ENCODE results near the gene PPP1R10.

Gene PPP1R10

DNA sequence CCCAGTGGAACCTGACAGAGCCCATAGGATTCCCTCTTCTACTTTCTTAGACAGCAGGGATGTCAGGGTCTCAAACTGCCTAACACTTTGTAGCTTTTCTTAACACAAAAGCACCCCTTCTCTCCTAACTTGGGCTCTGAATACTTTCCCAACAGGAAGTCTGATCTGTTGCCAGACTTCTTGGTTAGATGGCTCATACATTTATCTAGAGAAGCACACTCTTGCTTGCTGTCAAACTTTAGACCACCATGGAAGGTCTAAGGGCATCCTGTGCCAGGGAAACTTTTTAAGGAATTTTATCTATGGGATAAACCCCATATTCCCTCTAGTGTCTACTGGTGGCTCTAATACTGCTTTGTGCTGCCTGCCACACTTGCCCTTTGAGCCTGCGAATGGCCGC lies 26.6 kb upstream of the PPP1R10 start:
- TF ChIP-seq, protein P1, sequence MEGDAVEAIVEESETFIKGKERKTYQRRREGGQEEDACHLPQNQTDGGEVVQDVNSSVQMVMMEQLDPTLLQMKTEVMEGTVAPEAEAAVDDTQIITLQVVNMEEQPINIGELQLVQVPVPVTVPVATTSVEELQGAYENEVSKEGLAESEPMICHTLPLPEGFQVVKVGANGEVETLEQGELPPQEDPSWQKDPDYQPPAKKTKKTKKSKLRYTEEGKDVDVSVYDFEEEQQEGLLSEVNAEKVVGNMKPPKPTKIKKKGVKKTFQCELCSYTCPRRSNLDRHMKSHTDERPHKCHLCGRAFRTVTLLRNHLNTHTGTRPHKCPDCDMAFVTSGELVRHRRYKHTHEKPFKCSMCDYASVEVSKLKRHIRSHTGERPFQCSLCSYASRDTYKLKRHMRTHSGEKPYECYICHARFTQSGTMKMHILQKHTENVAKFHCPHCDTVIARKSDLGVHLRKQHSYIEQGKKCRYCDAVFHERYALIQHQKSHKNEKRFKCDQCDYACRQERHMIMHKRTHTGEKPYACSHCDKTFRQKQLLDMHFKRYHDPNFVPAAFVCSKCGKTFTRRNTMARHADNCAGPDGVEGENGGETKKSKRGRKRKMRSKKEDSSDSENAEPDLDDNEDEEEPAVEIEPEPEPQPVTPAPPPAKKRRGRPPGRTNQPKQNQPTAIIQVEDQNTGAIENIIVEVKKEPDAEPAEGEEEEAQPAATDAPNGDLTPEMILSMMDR (IDR thresholded peaks at IDR 0.05; ENCODE audit: borderline replicate concordance, insufficient read depth, low read depth, low read length): no peak
- H3K4me3 ChIP-seq (ENCODE audit: low read depth, low read length): no peak overlapping the region

DNA sequence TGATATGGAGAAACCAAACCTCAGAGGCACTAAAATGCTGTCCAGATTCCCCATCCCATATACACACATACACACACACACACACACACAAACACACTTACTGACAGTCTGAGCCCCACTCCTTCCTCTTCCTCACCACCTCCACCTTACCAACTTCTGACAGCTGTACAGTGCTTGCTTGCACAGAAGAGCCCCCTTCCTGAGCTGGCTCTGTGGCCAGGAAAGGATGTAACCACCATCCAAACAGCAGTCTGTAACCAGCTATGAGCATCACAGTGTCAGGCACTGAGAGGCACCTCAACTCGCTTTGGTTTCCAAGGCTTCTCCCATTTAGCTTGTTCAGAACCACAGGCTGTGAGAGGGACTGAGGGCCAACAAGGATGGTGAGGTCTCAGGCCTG lies 24.0 kb upstream of the PPP1R10 start:
- TF ChIP-seq, protein P1 (IDR thresholded peaks at IDR 0.05; ENCODE audit: borderline replicate concordance, insufficient read depth, low read depth, low read length): no peak
- H3K4me3 ChIP-seq (ENCODE audit: low read depth, low read length): no peak overlapping the region

GRCh38 chr6:30640481-30640880 lies 23.4 kb upstream of the PPP1R10 start:
- TF ChIP-seq, protein P1 (IDR thresholded peaks at IDR 0.05; ENCODE audit: borderline replicate concordance, insufficient read depth, low read depth, low read length): no peak
- H3K4me3 ChIP-seq (ENCODE audit: low read depth, low read length): no peak overlapping the region

GRCh38 chr6:30635834-30636233 lies 18.8 kb upstream of the PPP1R10 start:
- TF ChIP-seq, protein P1 (IDR thresholded peaks at IDR 0.05; ENCODE audit: borderline replicate concordance, insufficient read depth, low read depth, low read length): no peak
- H3K4me3 ChIP-seq (ENCODE audit: low read depth, low read length): no peak overlapping the region

DNA sequence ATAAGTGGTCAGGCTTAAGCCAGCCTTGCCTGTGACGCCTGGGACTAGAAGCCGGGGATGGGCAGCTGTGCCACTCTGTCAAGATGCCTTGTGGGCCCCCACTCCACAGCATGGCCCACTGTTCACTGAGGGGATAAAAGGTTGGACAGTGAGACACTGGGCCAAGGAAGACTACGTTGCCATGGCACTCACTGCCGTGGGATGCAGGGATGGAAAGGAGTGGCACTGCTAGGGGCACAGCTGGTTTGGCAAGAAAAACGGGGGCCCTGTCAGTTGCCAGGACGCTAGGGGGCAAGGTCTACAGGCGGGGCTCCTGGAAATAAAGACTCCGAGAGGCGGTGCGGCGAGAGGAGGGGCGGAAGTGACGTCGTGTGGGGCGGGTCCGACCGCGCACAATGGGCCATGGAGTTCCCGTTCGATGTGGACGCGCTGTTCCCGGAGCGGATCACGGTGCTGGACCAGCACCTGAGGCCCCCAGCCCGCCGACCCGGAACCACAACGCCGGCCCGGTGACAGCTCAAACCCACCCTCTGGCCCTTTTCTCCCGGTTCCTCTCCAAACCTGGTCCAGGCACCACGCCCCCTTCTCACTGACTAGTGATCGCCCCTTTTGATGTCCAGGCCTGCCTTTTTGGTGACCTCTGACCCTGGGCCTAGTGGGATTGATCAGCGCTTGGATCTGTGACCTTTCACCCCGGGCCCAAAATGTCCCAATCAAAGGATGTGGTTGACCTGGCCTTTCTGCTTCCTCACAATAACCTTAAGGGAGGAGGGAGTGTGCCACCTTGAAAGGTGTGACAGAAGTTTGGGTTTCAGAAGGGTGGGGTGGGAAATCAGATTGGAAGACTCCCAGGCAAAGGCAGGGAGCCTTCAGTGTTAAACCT lies 9.7 kb upstream of the PPP1R10 start, which contains the start of gene ATAT1:
TSS of gene ATAT1 (plus strand) at position 391 of the 883 bp plus-strand sequence.
- peak within 1 kb of the TSS; percentile 72 for H3K4me3 ChIP-seq (ENCODE audit: low read depth, low read length)
- TF ChIP-seq, protein P1 (IDR thresholded peaks at IDR 0.05; ENCODE audit: borderline replicate concordance, insufficient read depth, low read depth, low read length): peak; percentile 51

DNA sequence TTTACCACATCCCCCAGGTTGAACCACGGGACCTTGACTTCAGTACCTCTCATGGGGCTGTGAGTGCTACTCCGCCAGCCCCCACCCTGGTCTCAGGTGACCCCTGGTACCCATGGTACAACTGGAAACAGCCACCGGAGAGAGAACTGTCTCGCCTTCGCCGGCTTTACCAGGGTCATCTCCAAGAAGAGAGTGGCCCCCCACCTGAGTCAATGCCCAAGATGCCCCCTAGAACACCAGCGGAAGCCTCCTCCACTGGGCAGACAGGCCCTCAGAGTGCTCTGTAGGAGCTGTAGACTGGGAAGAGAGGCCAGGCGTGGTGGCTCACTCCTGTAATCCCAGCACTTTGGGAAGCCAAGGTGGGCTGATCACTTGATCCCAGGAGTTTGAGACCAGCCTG lies 8.5 kb upstream of the PPP1R10 start:
- TF ChIP-seq, protein P1 (IDR thresholded peaks at IDR 0.05; ENCODE audit: borderline replicate concordance, insufficient read depth, low read depth, low read length): no peak
- H3K4me3 ChIP-seq (ENCODE audit: low read depth, low read length): no peak overlapping the region

- TF ChIP-seq, protein P1 (IDR thresholded peaks at IDR 0.05; ENCODE audit: borderline replicate concordance, insufficient read depth, low read depth, low read length): no peak
- no peak overlapping the region for H3K4me3 ChIP-seq (ENCODE audit: low read depth, low read length)
Observed at GRCh38 chr6:30619561-30619960, 2.5 kb upstream of the PPP1R10 start.

All from GM12875 (cell line).